ENCODE data around the gene BDNF.
"Not testable (repeated sequence)": the region's sequence is repeated elsewhere in the genome, so short reads cannot be mapped to it uniquely, and the experiment has no call there.

Gene BDNF

DNA sequence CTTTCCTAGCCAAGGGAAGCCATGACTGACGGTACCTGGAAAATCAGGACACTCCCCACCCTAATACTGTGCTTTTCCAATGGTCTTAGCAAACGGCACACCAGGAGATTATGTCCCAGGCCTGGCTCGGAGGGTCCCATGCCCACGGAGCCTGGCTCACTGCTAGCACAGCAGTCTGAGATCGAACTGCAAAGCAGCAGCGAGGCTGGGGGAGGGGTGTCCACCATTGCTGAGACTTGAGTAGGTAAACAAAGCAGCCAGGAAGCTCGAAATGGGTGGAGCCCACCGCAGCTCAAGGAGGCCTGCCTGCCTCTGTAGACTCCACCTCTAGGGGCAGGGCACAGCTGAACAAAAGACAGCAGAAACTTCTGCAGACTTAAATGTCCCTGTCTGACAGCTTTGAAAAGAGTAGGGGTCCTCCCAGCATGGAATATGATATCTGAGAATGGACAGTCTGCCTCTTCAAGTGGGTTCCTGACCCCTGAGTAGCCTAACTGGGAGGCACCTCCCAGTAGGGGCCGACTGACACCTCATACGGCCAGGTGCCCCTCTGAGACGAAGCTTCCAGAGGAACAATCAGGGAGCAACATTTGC, 34.6 kb downstream of the BDNF start:
- DNase-seq: not testable (repeated sequence)

DNA sequence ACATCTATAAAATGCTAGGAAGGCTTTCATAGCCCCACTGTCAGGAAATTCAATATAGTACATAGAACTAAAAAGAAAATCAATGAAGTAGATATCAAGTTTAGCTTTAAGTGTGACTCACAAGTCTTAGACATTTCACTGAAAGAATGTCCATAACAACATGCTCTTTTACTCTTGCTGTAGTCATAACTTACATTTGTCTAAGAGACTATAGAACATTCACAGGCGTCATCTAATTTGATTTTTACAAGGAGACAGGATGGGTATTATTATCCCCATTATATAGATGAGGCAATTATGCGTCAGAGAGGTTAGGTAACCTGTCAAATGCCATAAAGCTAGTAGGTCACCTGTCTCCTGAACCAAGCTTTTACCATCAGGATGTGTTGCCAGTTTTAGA, 36.9 kb downstream of the BDNF start:
- DNase-seq: no peak

DNA sequence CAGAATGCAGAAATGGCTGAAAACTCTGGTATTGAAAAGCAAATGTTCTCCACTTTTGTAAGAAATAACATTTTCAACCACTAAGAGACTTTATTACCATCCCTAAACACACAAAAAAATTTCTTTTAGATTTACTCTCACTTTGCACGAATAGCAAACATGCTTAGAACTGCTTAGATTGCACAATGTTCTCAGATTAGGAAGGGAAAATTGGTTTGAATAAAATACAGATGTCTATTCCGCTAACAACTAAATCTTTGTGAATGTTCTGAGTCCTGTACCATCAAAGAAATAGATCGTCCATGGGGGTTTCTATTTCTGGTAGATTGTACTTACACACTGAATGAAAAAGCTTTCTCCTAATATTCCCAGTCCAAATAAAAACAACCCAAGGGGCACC, 40.1 kb downstream of the BDNF start:
- no peak for DNase-seq

DNA sequence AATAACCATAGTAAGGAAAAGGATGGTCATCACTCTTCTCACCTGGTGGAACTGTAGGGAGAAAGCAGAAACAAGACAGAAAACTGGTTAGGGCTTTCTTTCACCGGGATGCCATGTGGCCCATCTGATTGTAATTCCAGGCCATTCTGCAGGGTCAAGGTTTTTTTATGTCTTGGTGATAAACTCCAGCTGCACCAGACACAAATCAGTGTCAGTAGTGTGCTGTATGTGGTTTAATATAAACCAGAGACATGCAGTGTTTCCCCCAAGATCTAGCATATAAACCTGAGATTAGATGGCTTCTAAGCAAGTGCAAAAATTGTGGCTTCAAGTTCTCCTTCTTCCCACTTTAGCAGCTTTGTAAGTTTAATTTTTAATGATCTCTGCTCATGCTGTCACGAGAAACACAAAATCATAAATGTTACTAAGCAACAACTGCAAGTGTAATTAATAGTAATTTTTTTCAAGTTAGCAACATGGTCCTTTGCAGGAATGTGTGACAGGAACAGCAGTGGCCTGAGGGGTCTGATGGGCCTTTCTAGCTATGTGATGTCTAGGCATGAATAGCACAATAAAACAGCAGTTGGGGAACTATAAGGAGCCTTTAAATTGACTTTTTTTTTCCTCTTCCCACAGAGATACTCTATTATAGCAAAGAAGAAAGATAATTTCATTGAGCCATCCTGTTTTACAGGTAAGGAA, 41.6 kb downstream of the BDNF start:
- DNase-seq: no peak

DNA sequence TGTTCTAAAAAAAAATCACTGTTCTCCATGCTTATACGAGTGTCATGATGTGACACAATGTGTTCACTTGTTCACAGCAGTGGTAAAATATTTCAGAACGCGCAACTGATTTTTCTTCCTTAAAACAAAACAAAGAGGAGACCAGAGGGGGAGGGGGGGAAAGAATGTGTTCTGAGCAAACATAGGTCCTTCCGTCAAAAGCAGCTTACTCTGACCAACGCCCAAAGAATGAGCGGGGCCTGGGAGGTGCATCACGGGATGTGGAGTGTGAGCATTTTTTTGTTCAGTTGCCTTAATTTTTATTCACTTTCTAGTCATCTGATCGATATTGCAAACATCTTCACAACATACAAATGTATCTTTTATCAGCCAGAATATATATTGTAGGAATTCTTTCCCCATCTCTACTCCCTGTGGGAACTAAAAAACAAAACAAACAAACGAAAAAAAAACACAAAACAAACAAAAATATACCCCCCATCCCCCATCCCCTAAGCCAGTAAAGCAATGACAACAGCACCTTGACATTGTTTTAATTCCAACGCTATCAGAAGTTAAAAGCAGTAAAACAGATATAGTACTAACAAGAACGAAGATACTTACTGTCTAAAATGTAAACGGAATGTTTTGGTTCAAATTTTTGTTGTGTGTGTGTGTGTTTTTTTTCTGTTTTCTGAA, 43.3 kb downstream of the BDNF start:
- no peak for DNase-seq

DNA sequence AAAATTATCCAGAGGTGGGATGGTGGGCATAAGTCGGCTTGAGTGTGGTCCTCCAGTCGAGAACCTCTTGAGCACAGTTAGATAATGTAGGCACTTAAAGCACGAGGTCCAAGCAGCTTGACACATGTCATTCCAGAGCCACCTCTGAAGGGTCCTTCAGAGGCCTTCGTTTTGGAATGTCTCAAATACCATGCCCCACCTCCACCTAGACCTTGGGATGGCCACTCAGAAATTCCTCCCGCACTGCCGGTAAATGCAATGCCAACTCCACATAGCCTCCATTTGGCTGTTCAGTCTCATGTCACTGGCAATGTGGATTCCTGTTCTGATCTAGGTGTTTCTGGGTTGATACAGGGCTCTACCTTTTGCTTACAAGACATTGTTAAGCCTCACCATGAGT, 43.9 kb downstream of the BDNF start:
- DNase-seq: no peak

DNA sequence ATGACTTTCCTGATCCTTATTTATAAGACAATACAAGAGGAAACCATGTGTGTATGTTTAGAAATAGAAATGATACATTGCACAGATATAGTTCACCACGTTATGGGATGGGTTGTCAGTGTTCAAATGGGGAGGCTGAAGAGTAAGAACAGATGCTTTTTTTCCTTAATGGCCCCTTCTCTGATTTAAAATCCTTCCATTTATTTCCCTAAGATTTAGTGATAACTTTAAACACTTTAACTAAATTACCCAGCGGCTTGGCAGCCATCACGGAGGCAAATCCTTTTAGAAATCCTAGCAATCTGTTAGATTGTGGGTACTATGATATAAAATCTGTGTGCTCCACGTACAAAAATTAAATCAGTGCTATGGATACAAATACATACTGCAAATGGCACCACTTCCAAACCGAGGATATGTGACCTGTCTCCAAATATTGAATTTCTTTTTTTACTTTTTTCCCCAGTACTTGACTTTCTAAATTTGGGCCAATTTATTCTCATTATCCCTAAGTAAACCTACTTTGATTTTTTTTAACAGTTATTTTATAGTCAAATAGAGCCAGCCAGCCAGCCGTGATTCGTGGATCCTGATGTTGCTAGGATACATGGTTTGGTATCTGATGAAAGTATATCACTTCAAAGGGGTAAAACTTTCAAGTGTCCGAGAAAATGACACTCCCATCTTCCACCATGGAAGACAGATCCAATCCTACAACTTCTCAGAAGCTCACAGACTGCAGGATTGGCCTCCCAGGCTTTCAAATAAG, 46.1 kb downstream of the BDNF start:
- DNase-seq: no peak

DNA sequence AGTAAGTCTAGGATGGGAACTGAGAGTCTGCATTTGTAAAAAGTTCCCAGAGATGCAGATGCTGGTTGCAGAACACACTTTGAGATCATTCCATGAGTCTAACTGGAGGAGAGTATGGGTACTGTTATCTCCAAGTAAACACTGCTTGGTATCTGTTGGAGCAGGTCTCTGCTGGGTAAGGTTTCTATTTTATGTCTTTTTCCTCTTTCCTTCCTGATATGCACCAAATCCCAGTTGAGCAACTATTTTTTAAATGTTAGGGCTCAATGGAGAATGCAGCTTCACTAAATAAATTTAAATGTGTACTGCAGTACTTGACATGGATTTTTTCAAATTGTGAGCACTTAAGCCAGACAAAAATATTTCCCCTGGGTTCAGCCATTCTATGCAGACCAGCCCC, 48.5 kb downstream of the BDNF start:
- DNase-seq: no peak

DNA sequence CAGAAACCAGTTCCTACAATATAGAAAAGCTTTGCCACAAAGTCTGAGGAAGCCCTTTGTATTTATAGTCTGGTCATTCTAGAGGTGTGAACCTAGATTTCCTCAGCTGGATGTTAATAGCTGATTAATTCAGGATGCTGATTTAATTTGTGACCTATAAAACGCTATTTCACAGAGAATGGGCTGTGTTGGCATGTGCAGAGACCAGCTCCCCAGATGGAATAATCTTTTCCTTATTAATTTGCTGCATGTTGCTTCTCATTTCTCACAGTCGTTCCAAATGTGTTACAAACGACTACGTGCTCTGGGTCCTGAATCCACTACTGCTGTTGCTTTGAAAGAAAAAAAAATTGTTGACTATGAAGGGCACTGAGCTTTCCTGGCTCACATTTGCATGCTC, 49.3 kb downstream of the BDNF start:
- no peak for DNase-seq

DNA sequence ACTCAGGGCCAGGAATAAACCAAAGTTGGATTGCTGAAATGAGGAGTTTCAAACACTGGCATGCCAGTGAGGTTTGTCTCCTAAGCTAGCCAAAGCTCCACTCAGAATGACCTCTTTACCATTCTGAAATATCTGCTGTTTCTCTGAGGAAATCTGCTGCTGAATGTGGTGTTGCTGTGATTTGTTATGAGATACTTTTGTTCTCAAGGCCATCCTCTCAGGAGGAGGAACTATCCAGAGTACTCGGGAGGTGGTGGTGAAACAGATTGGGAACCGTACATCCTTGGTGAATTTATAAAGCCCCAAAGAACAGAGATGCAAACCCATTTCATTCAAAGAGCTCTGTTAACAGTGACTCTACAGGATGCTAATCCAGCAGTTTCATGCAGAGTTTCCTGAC, 50.5 kb downstream of the BDNF start:
- no peak for DNase-seq

DNA sequence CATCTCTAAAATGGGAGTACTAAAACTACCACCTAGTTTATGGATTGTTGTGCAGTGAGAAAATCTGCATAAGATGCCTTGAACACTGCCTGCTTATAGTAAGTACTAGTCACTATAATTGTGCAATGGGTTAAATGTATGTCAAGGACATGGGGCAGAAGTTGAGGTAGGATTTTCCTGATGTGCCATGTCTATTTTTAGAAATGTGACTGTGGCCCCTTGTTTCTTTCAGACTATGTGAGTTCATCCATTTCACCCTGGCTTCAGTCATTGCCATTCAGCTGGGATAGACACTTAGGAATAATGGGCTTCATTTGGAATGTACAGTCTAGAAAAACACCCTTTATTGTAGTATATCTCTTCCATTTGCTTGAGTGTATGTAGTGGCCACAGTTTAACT, 51.4 kb downstream of the BDNF start:
- DNase-seq: no peak

DNA sequence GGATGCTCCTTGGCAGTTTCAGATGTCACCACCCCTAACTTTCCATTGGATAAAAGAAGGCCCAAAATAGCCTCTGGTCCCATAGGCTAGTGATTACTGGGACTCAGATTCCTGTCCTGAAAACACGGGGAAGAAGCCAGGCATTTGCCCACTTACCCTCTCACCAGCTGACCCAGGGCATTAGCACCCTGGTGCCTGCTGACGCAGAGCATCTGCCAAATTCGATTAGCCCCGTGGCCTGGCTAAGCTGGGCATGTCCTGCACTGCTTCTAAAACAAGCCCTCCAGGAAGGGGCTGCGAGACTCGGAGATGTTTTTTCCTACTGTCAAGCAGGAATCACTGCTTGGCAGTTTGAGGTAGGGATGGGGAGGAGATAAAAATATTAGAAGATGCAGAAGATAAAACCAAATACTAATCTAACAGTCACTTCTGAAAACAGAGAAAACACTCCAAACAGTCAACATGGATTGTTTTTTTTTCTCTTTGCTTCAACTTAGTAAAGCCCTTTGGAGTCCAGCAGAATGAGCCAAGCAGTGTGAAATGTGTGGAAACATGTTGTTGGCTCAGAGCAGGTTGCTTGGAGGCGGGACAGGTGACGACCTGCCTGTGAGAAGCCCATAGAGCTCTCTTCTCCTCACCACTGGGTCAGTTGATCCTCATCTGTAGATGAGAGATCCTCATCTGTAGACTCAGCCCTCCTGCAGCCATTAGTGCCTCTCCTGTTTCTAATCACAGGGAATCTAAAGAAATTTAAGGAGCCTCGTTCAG, 54.0 kb downstream of the BDNF start:
- DNase-seq: no peak

DNA sequence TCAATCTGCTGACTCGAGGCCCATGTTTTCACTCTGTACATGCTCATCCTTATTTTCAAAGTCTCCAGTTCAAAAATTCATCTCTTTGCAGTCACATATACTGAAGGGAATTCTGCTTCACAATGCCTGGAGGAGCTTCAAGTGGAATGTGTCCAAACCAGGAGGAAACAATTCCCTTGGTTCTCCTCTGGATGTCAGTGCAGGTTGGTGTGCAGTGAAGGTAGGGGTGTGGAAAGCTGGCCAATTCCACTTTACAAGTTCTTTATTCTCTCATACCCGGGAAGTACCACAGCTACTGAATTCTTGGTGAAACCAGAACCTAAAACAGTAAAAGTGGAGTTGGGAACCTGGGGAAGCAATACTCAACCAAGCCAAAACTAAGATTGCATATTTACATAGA, 57.3 kb downstream of the BDNF start:
- no peak for DNase-seq

DNA sequence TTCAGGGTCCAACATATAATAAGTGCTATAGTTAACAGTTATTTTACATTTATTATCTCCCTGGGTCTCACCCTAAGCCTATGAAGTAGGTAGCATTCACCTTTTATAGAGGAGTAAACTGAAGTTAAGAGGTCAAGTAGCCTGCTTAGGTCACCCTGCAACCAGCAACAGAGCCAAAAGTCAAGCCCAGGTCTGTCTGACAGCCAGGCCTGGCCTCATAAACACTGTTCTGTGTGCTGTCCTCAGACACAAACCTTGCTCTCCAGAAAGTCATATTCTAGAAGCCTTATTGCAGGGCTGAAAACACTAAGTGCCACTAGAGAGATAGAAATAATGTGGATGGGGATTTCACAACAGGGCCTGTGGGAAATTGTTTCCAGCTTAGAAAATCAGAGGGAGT, 59.3 kb downstream of the BDNF start:
- DNase-seq: no peak

DNA sequence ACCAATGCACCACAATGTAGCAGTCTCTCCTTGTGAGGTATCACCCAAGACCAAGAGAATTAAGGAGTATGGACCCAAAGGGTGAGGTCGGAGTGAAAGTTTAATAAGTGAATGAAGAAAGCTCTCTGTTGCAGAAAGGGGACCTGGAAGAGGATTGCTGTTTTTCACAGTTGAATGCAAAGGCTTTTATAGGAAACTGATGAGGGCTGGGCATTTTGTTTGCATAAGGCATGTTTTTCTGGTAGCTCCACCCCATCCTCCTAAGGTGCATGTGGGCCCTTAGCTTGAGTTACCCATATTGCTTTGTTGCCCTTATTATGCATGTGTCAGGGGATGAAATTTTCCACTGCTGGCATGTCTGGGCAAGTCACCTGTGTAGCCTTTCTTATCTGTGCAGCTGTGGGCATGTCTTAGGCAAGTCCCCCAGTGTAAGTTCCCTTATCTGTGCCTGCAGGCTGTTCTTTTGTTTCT, 64.7 kb downstream of the BDNF start:
- no peak for DNase-seq

DNA sequence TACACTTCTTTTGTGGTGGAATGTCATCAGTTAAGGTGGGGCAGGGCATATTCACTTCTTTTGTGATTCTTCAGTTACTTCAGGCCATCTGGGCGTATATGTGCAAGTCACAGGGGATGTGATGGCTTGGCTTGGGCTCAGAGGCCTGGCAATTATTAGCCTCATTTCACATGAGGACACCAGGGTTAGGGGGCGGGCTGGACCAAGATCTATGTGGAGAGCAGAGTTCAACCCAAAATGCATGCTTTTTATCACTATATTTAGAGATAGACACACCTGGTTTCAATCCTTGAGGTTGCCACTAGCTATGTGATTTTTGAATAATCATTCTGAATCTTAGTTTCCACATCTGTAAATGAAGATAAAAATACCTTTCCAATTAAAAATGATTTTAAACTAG, 65.5 kb downstream of the BDNF start:
- DNase-seq: not testable (repeated sequence)

DNA sequence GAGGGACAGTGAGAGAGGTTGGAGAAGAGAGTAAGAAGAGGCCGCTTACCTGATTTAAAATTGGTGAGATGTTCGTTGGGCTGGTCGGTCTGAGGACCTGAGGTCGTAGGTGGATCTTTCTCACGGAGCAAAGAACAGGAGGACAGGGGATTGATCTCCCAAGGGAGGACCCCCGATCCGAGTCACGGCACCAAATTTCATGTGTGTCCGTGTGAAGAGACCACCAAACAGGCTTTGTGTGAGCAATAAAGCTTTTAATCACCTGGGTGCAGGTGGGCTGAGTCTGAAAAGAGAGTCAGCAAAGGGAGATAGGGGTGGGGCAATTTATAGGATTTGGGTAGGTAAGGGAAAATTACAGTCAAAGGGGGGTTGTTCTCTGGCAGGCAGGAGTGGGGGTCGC, 66.0 kb downstream of the BDNF start:
- not testable (repeated sequence) for DNase-seq

DNA sequence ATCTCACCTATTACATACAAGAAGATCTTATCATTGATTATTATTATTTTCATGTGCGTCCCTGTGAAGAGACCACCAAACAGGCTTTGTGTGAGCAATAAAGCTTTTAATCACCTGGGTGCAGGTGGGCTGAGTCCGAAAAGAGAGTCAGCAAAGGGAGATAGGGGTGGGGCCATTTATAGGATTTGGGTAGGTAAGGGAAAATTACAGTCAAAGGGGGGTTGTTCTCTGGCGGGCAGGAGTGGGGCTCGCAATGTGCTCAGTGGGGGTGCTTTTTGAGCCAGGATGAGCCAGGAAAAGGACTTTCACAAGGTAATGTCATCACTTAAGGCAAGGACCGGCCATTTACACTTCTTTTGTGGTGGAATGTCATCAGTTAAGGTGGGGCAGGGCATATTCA, 71.2 kb downstream of the BDNF start:
- DNase-seq: not testable (repeated sequence)

DNA sequence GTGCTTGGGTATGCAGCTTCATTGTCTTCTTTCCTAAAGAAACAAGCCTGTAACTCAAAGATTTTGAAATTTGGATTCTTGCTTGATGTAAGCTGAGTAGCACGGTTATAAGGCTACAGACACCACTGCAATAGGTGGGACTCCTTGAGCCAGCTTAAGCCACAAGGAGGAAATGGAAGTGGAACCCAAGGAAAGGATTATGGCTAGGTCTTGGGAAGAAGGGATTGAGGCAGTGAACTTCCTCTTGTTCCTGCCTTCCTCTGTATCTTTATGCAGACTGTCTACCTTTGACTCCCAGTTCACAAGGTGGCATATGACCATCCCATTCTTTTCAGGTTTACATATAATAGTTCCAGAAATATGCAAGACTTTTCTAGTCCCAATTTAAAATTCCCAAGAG, 72.3 kb downstream of the BDNF start:
- DNase-seq: no peak

DNA sequence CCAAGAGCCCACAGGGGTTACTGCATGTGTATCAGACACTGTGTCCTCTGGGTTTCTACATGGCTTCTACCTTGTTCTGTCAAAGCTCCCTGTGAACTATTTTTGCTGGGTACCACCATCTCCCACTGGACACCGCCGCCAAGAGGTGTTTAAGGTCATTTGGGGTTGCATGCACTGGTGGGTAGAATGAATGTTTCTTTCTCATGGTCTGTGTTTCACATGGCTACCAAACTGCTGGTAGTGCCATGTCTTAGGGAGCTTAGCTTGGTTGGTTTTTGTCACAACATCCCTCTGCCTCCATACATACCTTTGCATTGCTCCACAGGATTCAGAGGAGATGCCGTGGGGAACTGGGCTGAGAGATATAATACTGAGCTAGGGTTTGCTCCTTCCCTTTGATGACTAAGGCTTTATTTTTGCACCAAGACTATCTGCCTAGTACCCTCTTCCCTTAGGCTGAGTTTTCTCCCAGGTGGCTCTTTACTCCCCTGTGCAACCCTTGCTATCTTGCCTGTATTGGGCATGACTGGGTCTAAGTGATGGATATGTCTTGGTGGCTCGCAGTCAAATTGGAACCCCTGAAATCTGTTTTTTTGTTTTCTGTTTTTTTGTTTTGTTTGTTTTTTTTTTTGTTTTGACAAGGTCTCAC, 73.2 kb downstream of the BDNF start:
- DNase-seq: no peak

DNA sequence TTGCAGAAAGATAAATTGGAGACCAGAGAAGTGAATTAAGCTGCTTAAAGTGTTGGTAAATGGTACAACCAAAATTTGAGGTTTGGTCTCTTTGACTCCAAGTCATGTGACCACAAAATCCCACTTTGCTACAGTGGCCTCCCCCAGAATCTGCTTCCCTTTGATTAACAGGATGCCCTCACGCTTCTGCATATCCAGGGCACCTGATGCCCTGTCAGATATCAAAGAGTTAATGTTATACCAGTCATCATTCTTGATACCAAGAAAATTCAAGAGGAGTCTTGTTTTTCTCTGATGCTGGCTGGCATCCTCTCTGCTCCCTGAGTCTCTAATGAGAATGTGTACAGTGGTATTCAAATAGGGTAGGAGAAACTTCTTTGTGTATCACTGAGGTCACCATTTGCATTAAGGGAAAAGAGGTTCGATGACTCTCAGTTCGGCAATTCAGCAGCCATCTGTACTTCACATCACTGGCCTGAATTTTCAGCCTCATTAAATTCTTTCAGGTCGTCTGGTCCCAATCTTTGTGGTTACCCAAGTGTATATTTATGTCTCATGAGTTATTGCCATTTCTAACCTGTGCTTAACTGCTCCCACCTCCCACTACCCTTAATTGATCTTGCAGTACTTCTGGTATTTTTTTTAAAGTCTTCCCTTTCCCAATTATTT, 73.9 kb downstream of the BDNF start:
- DNase-seq: no peak
